Stimulated activated CD8-positive, alpha-beta memory T cell treated with anti-CD3 and anti-CD28 coated beads, Interleukin-7, amount 100 ng/mL, for 24 hours (primary cell): ENCODE results near the gene ACLY.

Experiments used
- DNase-seq: peaks from one replicate; pipeline ENCODE4 v3.0.0-alpha.2; 2020; ENCODE audit warnings: low read depth

ACLY gene

DNA sequence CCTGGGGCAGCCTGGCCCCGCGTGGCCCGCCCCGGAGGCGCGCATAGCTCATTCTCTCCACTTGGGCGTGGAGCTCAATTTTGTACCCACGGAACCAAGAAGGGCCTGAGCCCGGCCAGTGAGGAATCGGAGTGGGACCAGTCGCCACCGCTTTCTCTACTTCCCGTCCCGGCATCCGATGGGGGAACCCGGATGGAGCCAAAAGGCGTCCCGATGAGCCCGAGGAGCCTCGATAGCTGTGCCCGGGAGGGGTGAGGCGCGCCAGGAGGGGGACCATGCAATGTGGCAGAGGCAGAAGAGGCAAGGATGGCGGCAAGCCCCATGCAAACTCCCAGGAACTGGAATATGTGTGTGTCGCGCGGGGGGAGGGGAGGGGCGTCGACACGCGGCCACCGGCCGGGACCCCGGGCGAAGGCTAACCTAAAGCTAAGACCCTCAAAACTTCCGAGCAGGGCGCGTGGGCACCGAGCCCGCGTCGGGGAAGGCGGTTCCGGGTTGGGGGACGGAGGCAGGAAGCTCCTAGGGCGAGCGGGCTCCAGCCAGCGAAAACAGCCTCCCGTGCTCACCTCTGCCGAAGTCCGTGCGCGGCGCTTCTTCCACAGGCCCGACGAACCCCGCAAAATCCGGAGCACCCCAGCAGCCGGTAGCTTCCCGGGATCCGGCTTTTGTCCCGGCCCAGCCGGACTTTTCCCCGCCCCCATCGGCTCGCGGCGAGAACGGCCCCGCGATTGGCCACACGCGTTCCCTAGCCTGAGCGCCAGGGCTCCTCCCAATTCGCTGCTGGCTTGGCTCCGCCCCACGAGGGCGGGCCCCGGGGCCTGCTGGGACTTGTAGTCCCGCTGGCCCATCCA is at the start of gene ACLY:
TSS of gene ACLY (minus strand) at position 638 of the 851 bp plus-strand sequence. CDS start 5,078 bp downstream, outside the sequence.
- DNase-seq, result peak; percentile 88

DNA sequence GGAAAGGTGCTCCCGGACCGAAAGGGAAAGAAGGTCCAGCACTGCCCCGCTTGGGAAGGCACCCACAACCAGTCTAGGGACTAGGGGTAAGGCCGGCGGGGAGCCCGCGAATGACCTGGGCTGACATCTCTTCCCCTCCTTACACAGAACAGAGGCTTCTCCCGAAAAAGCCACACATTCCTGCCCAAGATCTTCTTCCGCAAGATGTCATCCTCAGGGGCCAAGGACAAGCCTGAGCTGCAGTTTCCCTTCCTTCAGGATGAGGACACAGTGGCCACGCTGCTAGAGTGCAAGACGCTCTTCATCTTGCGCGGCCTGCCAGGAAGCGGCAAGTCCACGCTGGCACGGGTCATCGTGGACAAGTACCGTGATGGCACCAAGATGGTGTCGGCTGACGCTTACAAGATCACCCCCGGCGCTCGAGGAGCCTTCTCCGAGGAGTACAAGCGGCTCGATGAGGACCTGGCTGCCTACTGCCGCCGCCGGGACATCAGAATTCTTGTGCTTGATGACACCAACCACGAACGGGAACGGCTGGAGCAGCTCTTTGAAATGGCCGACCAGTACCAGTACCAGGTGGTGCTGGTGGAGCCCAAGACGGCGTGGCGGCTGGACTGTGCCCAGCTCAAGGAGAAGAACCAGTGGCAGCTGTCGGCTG is 49.3 kb upstream of the ACLY start:
- no peak for DNase-seq

DNA sequence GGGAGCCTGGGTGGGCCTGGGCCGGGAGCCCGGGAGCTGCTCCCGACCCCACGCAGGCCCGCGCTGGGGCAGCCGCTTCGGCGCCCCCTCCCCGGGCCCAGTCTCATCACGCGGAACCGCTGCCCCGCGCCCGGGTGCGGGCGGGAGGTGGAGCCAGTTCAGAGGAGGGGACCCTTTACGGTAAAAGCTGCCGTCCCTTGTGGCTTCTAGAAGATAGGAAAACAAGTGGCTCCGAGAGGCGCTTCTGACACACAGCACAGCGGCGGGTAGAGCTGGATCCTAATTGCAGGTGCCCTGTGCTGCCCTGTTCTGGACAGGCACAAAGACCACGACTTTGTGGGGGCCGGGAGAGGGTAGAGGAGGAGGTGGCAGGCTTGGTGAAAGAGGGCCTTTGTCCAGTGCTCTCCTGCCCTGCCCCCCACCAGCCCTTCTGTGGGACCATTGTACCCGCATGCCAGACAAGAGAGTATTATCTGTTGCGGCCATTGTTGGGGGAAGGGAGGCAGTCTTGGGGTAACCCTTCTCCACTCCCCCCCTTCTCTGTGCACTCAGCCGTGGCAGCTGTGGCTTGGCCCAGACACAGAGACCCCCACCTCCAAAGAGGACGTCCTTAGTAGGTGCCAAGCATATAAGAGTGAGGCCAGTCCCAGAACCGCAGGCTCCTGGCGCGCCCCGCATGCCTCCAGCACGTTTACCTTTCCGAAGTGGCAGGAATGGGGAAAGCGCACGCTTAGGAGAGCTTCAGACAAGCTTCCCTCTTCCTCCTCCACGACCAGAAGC is 48.6 kb upstream of the ACLY start:
- no peak for DNase-seq

DNA sequence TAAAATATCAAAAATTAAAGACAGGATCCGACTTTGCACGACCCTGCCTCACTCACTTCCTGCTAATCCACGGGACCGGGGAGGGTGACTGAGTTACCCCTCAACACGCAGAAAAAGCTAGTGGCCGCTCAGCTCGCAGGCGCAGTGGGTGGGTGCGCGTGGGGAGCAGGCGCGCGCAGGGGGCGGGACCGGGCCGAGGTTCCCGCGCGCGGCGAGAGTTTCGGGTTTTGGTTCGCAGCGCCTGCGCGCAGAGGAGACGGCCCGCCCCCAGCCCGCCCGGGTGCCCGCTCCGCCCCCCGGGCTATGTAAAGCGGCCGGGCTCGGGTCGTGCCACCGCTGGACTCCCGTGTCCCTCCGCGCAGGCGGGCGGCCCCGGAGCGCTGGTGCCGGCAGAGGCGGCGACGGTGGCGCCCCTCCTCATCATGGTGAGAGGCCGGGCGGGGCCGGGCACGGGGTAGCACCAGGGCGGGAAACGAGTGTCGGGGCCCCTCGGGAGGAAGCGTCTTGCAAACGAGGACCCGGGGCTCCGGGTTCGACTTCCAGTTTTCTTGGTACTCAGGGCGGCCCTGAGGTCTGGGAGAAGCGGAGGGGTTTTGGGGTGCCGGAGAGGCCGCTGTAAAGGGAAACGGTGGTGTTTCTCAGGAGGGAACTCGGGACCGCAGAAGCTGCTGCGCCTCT is 47.9 kb upstream of the ACLY start, which contains the start of gene CNP:
TSS of gene CNP (plus strand) at position 333 of the 678 bp plus-strand sequence. CDS start at position 423, 90 bp downstream.
- peak; percentile 80 for DNase-seq

DNA sequence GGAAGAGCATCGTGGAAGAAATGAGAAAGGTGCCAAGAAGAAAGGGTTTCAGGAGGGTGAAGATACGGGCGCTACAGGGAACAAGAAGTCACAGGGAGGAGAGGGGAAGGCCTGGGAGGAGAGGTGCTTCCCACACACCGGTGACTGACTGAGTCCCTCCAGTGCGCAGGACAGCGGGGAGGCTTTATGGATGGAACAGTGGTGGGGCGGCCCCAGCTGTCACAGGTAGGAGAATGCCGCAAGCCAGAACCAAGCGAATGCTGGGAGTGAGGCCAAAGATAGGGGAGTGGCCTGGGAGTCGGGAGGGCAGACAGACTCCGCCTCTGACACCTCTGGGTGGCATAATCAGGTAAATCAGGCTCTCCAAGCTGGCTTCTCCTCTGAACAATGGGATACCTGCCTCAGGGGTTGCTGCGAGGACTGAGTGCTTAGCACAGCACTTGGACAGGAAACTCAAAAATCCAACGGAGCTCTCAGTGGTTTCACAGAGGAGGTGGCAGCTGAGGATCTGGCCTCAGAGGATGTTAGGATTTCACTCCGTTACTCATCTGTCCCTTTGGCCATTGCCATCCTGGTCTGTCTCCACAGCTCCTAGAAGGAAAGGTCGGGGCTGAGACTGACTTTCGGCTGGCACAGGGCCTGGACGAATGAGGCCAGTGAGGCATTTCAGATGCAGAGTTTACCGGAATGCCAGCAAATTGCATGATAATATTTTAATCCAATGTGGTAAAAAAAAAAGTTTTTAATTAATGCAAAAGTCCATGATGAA is 47.1 kb upstream of the ACLY start:
- DNase-seq, result peak; percentile 35

- peak; percentile 43 for DNase-seq
Measured at GRCh38 chr17:41962768-41963434, 44.1 kb upstream of the ACLY start.

GRCh38 chr17:41962111-41962510 is 43.4 kb upstream of the ACLY start:
- no peak for DNase-seq

DNA sequence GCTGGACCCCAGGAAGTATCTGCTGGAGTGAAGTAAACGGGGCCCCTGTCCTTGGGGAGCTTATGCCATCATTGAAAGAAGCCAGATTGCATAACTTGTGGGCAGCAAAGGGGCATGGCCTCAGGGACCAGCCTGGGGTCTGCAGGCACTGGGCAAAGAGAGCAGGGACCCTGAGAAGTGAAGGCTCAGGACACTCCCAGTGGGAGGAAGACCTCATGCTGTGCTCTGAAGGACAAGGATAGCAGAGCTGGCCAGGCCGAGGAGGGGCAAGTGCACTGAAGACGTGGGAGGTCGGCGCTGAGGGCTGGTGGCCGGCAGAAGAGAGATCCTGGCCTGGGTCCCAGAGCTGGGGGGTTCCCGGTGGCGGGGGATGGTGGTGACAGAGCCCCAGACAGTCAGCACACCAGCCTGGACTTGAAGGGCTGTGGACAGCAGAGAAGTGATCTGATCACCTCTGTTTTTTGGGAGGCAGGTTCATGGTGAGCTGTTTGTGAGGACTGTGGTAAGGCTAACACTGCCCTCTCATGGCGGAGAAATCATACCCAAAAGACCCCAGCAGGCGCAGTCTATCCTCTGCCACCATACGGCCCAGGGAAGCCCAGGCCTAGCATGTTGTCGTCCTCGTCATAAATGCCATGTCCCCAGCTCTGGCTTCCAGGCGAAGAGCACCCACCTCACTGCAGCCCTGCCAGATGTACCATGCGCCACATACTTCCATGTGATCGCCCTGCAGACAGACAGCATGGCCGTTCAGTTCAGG is 40.8 kb upstream of the ACLY start:
- no peak for DNase-seq

- DNase-seq, result no peak
Measured at GRCh38 chr17:41959030-41959335, 40.2 kb upstream of the ACLY start.

DNA sequence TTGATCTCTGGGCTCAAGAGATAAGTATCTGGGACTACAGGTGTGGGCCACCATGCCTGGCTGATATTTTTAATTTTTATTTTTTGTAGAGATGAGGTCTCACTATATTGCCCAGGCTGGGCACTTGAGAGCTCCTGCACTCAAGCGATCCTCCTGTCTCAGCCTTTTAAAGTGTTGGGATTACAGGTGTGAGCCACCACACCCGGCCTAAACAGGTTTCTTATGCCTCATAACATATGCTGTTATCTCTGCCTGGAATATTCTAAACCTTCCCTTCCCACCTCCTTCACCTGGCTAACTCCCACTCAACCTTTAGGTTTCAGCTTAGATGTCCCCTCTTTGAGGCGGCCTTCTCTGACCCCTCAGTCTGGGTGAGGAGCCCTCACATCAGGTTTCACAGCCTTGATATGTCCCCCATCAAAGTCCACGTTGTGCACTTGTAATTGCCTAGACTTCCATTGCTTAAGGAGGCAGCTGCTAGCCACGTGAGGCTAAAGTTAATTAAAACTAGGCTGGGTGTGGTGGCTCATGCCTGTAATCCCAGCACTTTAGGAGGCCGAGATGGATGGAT is 39.2 kb upstream of the ACLY start:
- no peak for DNase-seq

DNA sequence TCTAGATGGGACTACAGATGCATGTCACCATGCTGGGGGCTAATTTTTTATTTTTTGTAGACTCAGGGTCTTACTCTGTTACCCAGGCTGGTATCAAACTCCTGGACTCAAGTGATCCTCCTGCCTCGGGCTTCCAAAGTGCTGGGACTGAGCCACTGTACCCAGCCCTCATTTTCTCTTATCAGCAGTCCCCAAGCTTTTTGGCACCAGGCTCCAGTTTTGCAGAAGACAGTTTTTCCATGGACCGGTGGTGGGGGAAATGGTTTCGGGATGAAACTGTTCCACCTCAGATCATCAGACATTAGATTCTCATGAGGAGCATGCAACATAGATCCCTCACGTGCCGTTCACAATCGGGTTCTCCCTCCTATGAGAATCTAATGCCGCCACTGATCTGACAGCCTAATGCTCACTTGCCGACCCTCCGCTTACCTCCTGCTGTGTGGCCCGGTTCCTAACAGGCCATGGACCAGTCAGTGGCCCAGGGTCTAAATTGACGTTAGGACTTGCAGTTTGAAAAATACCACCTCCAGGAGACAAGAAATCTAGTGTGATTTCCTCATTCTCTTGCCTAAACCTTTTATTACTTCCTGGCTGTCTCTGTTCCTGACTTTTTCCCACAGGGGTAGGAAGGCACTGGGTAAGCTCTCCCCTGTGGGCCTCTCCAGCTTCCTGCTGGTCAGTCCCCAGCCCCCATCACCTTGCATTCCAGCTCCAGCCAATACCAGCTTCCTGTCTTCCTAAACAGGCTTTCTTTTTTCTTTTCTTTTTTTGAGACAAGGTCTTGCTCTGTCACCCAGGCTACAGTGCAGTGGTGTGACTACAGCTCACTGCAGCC is 38.5 kb upstream of the ACLY start:
- no peak for DNase-seq

- DNase-seq, result no peak
Measured at GRCh38 chr17:41956522-41956921, 37.8 kb upstream of the ACLY start.

GRCh38 chr17:41948762-41949460 is 30.2 kb upstream of the ACLY start:
- DNase-seq, result no peak

- no peak for DNase-seq
Measured at GRCh38 chr17:41944943-41945342, 26.2 kb upstream of the ACLY start.

DNA sequence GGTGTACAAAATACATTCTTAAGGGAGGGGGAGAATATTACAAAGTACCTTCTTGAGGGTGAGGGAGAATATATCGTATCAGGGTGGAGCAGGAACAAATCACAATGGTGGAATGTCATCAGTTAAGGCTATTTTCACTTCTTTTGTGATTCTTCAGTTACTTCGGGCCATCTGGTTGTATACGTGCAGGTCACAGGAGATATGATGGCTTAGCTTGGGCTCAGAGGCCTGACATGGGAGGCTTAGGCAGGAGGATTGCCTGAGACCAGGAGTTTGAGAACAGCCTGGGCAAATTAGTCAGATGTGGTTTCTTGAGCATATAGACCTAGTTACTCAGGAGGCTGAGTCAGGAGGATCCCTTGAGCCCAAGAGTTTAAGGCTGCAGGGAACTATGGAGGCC is 24.7 kb upstream of the ACLY start:
- DNase-seq, result no peak

- DNase-seq, result no peak
Measured at GRCh38 chr17:41942626-41943373, 24.0 kb upstream of the ACLY start.

- DNase-seq, result no peak
Measured at GRCh38 chr17:41941168-41941567, 22.4 kb upstream of the ACLY start.
